Loucy (cell line): Measurements from ENCODE around the gene CEP85L.

Source experiments
- H2AFZ ChIP-seq: fragments of 200-600 bp; sonication (generic); 2 replicates; pipeline ENCODE4 v1.6.0; 2016; ENCODE audit warnings: antibody characterized with exemption, mild to moderate bottlenecking, low read length, moderate library complexity
- H3F3A ChIP-seq: fragments of 200-600 bp; 2 replicates; pipeline ENCODE4 v1.6.0; 2016; ENCODE audit warnings: antibody characterized with exemption, low read depth, mild to moderate bottlenecking
- H3K27me3 ChIP-seq: fragments of 200-600 bp; sonication (generic); 2 replicates; pipeline ENCODE4 v1.6.1; 2014; ENCODE audit warnings: low read length, mild to moderate bottlenecking; ENCODE audit not compliant: insufficient read depth, poor library complexity, severe bottlenecking
- H3K36me3 ChIP-seq: fragments of 200-600 bp; sonication (generic); 2 replicates; pipeline ENCODE4 v1.6.1; 2016; ENCODE audit warnings: low read length; ENCODE audit not compliant: insufficient read depth
- H3K4me1 ChIP-seq: fragments of 200-600 bp; sonication (generic); 2 replicates; pipeline ENCODE4 v1.5.1; 2014; ENCODE audit warnings: low read length, mild to moderate bottlenecking; ENCODE audit not compliant: insufficient read depth, poor library complexity, severe bottlenecking
- H3K4me2 ChIP-seq: fragments of 200-600 bp; sonication (generic); 2 replicates; pipeline ENCODE4 v1.6.0; 2014; ENCODE audit warnings: antibody characterized with exemption, low read length, low read depth, mild to moderate bottlenecking; ENCODE audit not compliant: poor library complexity, severe bottlenecking
- H3K4me3 ChIP-seq: fragments of 200-600 bp; sonication (generic); 2 replicates; pipeline ENCODE4 v1.5.1; 2014; ENCODE audit warnings: low read length, mild to moderate bottlenecking, mixed read lengths; ENCODE audit not compliant: poor library complexity, severe bottlenecking
- H3K79me2 ChIP-seq: fragments of 200-600 bp; sonication (generic); 2 replicates; pipeline ENCODE4 v1.6.1; 2014; ENCODE audit warnings: low read length; ENCODE audit not compliant: insufficient read depth
- H3K9ac ChIP-seq: fragments of 200-600 bp; sonication (generic); 2 replicates; pipeline ENCODE4 v1.6.0; 2014; ENCODE audit warnings: mild to moderate bottlenecking, low read depth, low read length, moderate library complexity; ENCODE audit not compliant: poor library complexity, severe bottlenecking
- H3K9me2 ChIP-seq: fragments of 200-600 bp; sonication (generic); replicated peaks from 2 replicates; pipeline ENCODE4 v1.6.1; 2016; ENCODE audit warnings: low read depth, low read length, mixed read lengths
- H3K9me3 ChIP-seq: fragments of 200-600 bp; sonication (generic); 2 replicates; pipeline ENCODE4 v1.6.1; 2014; ENCODE audit warnings: mild to moderate bottlenecking, antibody characterized with exemption, low read length, low read depth; ENCODE audit not compliant: insufficient read depth
- H4K20me1 ChIP-seq: fragments of 200-600 bp; sonication (generic); 2 replicates; pipeline ENCODE4 v1.6.0; 2014; ENCODE audit warnings: antibody characterized with exemption, low read length, mild to moderate bottlenecking; ENCODE audit not compliant: insufficient read depth, poor library complexity, severe bottlenecking
- EZH2phosphoT487 ChIP-seq: fragments of 200-600 bp; IDR thresholded peaks from 2 replicates; pipeline ENCODE4 v1.6.1; 2018; ENCODE audit warnings: antibody characterized with exemption, mild to moderate bottlenecking, moderate library complexity, borderline replicate concordance
- TF ChIP-seq, protein P1 (sequence below): fragments of 200-600 bp; sonication (generic); conservative IDR thresholded peaks from 2 replicates; pipeline ENCODE4 v1.5.1; 2014; ENCODE audit warnings: mild to moderate bottlenecking, antibody characterized with exemption, low read length

The CEP85L gene

DNA sequence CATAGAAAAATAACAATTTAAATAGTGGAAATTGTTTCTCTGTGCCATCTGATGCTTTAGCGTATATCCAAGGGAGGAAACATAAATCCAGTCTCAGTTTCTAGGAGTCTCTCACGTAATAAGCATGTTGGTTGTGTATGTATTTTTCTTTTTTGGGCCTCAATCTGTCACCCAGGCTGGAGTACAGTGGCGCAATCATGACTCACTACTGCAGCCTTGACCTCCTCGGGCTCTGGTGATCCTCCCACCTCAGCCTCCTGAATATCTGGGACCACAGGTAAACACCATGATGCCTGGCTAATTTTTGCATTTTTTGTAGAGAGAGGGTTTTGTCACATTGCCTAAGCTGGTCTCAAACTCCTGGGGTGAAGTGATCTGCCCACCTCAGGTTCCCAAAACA, 181.9 kb downstream of the CEP85L start:
- Histone ChIP-seq H4K20me1 (no peaks in the 10 kb centered on the region), H3K9me3 (no peaks in the 10 kb centered on the region), H3K4me2 (no peak overlapping the region), H3K9me2 (no peaks in the 10 kb centered on the region), H3K79me2 (no peaks in the 10 kb centered on the region), H3F3A (no peaks in the 10 kb centered on the region), H3K36me3 (peaks cover 50% of the 10 kb centered on the region; the same call in 1 of the 2 replicates), H3K27me3 (no peaks in the 10 kb centered on the region), H2AFZ (no peak overlapping the region), H3K4me1 (no peaks in the 10 kb centered on the region), H3K4me3 (no peak overlapping the region), H3K9ac (no peak overlapping the region)
- TF ChIP-seq EZH2phosphoT487: no peak
- TF ChIP-seq, protein P1, sequence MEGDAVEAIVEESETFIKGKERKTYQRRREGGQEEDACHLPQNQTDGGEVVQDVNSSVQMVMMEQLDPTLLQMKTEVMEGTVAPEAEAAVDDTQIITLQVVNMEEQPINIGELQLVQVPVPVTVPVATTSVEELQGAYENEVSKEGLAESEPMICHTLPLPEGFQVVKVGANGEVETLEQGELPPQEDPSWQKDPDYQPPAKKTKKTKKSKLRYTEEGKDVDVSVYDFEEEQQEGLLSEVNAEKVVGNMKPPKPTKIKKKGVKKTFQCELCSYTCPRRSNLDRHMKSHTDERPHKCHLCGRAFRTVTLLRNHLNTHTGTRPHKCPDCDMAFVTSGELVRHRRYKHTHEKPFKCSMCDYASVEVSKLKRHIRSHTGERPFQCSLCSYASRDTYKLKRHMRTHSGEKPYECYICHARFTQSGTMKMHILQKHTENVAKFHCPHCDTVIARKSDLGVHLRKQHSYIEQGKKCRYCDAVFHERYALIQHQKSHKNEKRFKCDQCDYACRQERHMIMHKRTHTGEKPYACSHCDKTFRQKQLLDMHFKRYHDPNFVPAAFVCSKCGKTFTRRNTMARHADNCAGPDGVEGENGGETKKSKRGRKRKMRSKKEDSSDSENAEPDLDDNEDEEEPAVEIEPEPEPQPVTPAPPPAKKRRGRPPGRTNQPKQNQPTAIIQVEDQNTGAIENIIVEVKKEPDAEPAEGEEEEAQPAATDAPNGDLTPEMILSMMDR: no peak

DNA sequence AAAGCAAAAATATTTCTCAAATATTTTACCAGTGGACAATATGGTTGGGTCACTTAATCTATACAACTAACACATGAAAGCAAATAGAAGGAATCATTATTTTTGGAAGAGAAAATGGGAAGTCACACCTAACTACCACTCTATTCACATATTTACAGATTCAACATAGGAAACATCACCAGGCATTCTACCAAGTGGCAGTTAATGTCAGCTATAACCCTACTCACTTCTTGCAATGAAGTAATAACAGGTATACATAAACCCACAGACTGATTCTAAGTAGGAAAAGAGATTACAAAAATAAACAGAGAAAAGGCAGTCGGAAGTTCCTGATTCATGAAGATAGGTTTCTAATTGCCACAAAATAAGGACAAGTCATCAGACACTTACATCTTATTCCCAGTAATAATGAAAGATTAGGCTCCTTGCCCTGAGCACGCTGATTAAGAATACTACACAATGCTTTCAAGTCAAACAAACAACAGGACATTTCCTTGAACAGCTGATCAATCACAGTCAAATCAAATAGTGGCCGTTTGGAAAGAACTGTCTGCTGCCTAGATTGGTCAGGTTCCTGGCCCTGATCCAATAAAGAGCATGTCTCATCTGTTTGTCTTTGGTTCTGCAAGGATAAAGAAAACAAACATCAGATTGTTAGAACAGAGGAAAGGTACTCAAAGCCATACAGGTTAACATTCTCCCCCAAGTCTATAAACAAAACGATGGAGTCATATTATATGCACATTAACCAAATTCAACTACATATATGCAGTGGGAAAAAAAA, 182.5 kb downstream of the CEP85L start:
- Histone ChIP-seq H3K4me3 (no peak overlapping the region), H3K79me2 (no peaks in the 10 kb centered on the region), H3K9ac (no peak overlapping the region), H4K20me1 (no peaks in the 10 kb centered on the region), H3K9me2 (no peaks in the 10 kb centered on the region), H3K27me3 (no peaks in the 10 kb centered on the region), H3F3A (no peaks in the 10 kb centered on the region), H3K4me1 (no peaks in the 10 kb centered on the region), H3K9me3 (no peaks in the 10 kb centered on the region), H3K36me3 (peaks cover 50% of the 10 kb centered on the region; the same call in 1 of the 2 replicates), H3K4me2 (no peak overlapping the region), H2AFZ (no peak overlapping the region)
- no peak for TF ChIP-seq EZH2phosphoT487
- TF ChIP-seq, protein P1: no peak

DNA sequence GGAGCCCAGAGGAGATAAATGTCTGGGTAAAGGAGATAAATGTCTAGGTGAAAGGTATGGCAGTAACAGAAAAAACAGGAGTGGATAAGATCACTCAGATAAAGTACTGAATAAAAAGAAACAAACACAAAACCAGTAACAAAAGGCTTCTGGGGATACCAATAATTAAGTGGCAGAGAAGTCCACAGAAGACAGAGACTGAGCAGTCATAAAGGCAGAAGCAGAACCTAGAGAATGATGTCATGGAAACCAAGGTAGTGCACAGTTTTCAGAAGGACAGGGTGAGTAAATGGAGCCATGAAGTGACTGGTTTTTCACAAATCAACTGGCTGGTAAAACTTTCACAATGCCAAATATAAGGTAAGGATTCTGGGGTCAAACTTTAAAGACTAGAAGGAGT, 184.2 kb downstream of the CEP85L start:
- no peaks in the 10 kb centered on the region for H3K4me1 ChIP-seq
- no peaks in the 10 kb centered on the region for H4K20me1 ChIP-seq
- H3K9me2 ChIP-seq: no peaks in the 10 kb centered on the region
- H3K9me3 ChIP-seq: no peaks in the 10 kb centered on the region
- no peak overlapping the region for H2AFZ ChIP-seq
- H3K4me2 ChIP-seq: no peak overlapping the region
- H3K27me3 ChIP-seq: no peaks in the 10 kb centered on the region
- no peak overlapping the region for H3K9ac ChIP-seq
- H3K4me3 ChIP-seq: no peak overlapping the region
- TF ChIP-seq, protein P1: no peak
- TF ChIP-seq EZH2phosphoT487: no peak
- no peaks in the 10 kb centered on the region for H3K79me2 ChIP-seq
- peaks cover 50% of the 10 kb centered on the region; the same call in 1 of the 2 replicates for H3K36me3 ChIP-seq
- no peaks in the 10 kb centered on the region for H3F3A ChIP-seq
